PFSK-1 (cell line): ENCODE results near the gene DCAKD.
A peak's percentile ranks its signal among the peaks of the same experiment; 100 is the strongest.

ENCODE experiments used
- FOXP2 ChIP-seq: optimal IDR thresholded peaks from 2 replicates; pipeline ENCODE3; 2011; ENCODE audit warnings: borderline replicate concordance, control low read depth, inconsistent platforms; ENCODE audit not compliant: insufficient read depth; ENCODE audit errors: extremely low read length, extremely low read depth
- POLR2AphosphoS5 ChIP-seq: IDR thresholded peaks from 2 replicates; pipeline ENCODE4 v1.6.1; 2012; ENCODE audit warnings: low read depth, mild to moderate bottlenecking, control low read depth, low read length, moderate library complexity
- REST ChIP-seq, 2 experiments: IDR thresholded peaks; 2 replicates each; pipeline versions ENCODE4 v1.6.1 to v1.8.0; 2011 to 2012; ENCODE audit warnings: low read depth in 2 of 2, low read length in 2 of 2, control low read depth in 1 of 2, inconsistent platforms in 1 of 2, mild to moderate bottlenecking in 1 of 2, moderate library complexity in 1 of 2; ENCODE audit not compliant: insufficient read depth in 1 of 2
- SIN3A ChIP-seq: IDR thresholded peaks from 2 replicates; pipeline ENCODE4 v1.6.1; 2012; ENCODE audit warnings: mild to moderate bottlenecking, low read length, moderate library complexity, borderline replicate concordance; ENCODE audit not compliant: insufficient read depth
- TAF1 ChIP-seq: IDR thresholded peaks from 2 replicates; pipeline ENCODE4 v1.6.1; 2012; ENCODE audit warnings: low read length, control low read depth, borderline replicate concordance; ENCODE audit not compliant: insufficient read depth

The DCAKD gene

GRCh38 chr17:45022655-45023339 lies 28.6 kb downstream of the DCAKD start:
- TF ChIP-seq TAF1 (no peak), SIN3A (no peak)

- no peak for TF ChIP-seq TAF1
- TF ChIP-seq FOXP2: no peak
- TF ChIP-seq SIN3A: no peak
- no peak for TF ChIP-seq REST (IDR thresholded peaks at IDR 0.05; ENCODE audit: insufficient read depth in 1 of 2, low read depth in 2 of 2, low read length in 2 of 2)
- no peak for TF ChIP-seq POLR2AphosphoS5
These were observed 29.2 kb downstream of the DCAKD start for GRCh38 chr17:45022288-45022648.

- TF ChIP-seq POLR2AphosphoS5 (0 out of 2 replicates have a peak, but pooled peaks have one; percentile 4), FOXP2 (peak; percentile 29), REST (IDR thresholded peaks at IDR 0.05; ENCODE audit: insufficient read depth in 1 of 2, low read depth in 2 of 2, low read length in 2 of 2) (no peak), SIN3A (no peak), TAF1 (no peak)
These were observed 29.7 kb downstream of the DCAKD start for GRCh38 chr17:45021607-45022287.

GRCh38 chr17:45020354-45021138 lies 30.9 kb downstream of the DCAKD start:
- TF ChIP-seq POLR2AphosphoS5: 0 out of 2 replicates have a peak, but pooled peaks have one; percentile 7
- no peak for TF ChIP-seq REST (IDR thresholded peaks at IDR 0.05; ENCODE audit: insufficient read depth in 1 of 2, low read depth in 2 of 2, low read length in 2 of 2)

GRCh38 chr17:45018848-45019711 lies 32.4 kb downstream of the DCAKD start:
- TF ChIP-seq SIN3A (no peak), FOXP2 (no peak), TAF1 (no peak), REST (IDR thresholded peaks at IDR 0.05; ENCODE audit: insufficient read depth in 1 of 2, low read depth in 2 of 2, low read length in 2 of 2) (no peak), POLR2AphosphoS5 (no peak)
